GM19023 (cell line): Measurements from ENCODE around the gene RBM14.
A peak's percentile ranks its signal among the peaks of the same experiment; 100 is the strongest.
"Not testable (repeated sequence)": the region's sequence is repeated elsewhere in the genome, so short reads cannot be mapped to it uniquely, and the experiment has no call there.

Source experiments
- ATAC-seq: cut with Tn5 transposase; IDR thresholded peaks from one replicate; pipeline ENCODE4 v1.9.1; 2021; ENCODE audit warnings: mild to moderate bottlenecking, moderate library complexity; ENCODE audit not compliant: unreplicated experiment

Gene RBM14

GRCh38 chr11:66616379-66617154 is at the start of gene RBM14:
Gene RBM14, plus strand, starts transcription at chr11:66616630. Its CDS starts 91 bp downstream, at chr11:66616721.
- ATAC-seq, result peak; percentile 92

GRCh38 chr11:66567787-66568123 is 48.7 kb upstream of the RBM14 start:
- ATAC-seq, result no peak

DNA sequence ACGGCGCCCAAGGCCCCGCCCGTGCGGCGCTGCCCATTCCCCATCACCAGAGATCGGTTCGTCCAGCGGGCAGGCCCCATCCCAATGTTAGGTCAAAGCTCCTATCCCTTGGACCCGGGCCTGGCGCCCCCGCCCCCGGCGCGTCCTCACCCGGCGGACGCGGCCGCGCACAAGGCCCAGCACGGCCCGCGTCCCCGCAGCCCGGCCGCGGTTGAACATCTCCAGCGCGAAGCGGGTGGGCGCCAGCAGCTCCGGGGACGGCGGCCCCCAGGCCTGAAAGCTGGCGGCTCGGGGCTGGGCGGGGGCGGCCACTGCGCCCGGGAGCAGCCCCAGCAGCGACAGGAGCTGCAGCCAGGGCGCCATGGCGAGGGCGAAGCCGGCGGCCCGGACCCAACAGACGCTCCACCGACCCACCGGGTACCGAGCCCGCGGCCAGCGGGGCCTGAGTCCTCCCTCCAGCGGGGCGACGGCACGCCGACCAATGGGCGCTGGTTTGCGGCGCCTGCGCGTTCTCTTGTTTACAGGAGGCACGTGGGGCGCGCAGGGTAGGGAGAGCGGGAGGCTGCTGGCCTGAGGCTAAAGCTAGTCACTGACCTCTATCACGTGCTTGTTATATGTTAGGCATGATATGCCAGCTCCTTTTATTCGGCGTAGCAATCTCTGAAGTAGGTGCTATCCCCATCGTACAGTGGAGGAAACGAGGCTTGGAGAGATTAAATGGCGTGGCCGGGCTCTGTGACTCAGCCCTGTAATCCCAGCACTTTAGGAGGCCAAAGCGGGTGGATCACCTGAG is 48.1 kb upstream of the RBM14 start, which contains the start of gene CTSF:
Gene CTSF (minus strand): TSS at position 483 of the 793 bp plus-strand sequence. CDS start 120 bp downstream, at position 363.
- ATAC-seq, result peak; percentile 67

- no peak for ATAC-seq
Measured at GRCh38 chr11:66569076-66569475, 47.4 kb upstream of the RBM14 start.

GRCh38 chr11:66570079-66570849 is 46.2 kb upstream of the RBM14 start:
- ATAC-seq, result no peak

GRCh38 chr11:66570850-66571180 is 45.6 kb upstream of the RBM14 start:
- ATAC-seq, result no peak

GRCh38 chr11:66579017-66579606 is 37.3 kb upstream of the RBM14 start:
- no peak for ATAC-seq

DNA sequence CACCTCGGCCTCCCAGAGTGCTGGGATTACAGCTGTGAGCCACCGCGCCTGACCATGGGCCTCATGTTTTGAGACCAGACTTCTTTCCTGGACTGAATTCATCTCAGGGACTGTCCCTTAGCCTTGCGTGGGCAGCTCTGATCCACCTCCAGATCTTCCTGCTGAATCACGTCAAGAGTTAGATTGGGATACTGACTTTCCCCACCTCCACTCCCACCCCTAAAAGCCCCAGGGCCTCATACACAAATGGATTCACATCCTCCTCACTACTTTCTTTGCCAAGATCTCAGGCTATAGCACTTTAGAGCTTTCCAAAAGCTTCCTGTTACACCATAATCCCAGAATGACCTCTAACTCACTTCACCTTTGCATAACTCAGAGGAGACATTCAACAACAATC is 35.6 kb upstream of the RBM14 start:
- ATAC-seq, result no peak

DNA sequence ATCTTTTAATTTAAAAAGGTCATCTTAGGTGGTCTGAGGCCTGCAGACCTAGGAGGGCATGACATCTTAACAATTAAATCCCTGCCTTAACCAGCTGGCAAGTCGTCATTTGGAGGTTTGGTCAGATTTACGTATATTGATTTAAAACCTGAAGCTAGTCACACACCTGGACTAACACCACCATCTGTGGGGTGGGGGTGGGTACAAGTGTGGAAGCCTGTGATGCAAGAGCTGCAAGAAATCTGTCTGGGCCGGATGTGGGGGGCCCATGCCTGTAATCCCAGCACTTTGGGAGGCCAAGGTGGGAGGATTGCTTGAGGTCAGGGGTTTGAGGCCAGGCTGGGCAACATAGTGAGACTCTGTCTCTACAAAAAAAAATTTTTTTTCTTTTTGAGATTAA is 35.2 kb upstream of the RBM14 start:
- no peak for ATAC-seq

DNA sequence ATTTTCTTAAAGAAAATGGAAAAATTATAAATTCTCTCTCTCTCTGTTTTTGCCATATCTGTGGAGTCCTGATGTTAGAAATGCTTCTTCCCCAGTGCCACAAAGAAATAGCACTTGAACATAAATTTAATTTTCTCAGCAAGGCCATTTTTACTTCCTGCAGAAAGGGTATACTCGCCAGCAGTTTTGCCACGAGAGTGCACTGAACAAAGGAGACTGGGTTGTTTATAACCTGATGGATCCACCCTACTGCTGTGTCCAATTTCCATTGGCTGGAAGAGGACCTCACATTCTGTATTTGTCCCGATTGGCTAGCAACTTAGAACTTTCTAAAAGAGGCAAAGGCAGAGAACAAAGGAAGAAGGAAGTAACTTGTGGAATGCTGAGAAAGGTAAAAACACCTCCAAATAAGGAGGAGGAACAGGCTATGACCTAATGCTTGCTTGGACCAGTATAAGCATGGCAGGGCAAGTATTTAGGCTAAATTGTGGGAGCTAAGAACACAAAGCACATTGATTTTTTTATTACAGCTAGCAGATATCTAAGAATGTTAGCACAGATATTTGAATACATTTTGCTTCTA is 33.8 kb upstream of the RBM14 start:
- ATAC-seq, result not testable (repeated sequence)

DNA sequence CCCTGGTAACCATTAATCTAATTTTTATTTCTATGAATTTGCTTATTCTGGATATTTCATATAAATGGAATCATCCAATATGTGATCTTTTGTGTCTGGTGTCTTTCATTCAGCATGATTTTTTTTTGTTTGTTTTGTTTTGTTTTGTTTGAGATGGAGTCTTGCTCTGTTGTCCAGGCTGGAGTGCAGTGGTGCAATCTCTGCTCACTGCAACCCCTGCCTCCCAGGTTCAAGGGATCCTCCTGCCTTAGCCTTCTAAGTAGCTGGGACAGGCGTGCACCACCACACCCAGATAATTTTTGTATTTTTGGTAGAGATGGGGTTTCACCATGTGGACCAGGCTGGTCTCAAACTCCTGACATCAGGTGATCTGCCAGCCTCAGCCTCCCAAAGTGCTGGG is 31.0 kb upstream of the RBM14 start:
- not testable (repeated sequence) for ATAC-seq

GRCh38 chr11:66586136-66586535 is 30.3 kb upstream of the RBM14 start:
- no peak for ATAC-seq

GRCh38 chr11:66589315-66589714 is 27.1 kb upstream of the RBM14 start:
- not testable (repeated sequence) for ATAC-seq

- no peak for ATAC-seq
Measured at GRCh38 chr11:66589996-66590675, 26.3 kb upstream of the RBM14 start.

DNA sequence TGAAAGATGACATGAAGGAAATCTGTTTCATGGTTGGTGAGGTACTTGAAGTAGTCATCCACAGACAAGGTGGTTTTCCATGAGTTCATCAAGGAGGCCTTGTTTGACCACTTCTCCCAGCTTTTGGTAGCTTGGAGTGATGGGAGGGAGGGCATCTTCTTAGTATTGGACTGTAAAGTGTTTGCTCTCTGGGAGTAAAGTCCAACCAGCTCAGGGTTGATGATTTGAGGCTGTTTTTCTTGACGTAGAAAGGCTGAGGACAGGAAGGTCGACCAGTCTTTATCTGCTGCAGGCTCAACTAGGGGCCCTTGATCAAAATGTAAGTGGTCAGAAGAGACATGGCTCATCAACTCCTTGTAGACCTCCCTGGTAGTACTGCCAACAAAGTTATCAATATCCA is 25.3 kb upstream of the RBM14 start:
- ATAC-seq, result no peak

DNA sequence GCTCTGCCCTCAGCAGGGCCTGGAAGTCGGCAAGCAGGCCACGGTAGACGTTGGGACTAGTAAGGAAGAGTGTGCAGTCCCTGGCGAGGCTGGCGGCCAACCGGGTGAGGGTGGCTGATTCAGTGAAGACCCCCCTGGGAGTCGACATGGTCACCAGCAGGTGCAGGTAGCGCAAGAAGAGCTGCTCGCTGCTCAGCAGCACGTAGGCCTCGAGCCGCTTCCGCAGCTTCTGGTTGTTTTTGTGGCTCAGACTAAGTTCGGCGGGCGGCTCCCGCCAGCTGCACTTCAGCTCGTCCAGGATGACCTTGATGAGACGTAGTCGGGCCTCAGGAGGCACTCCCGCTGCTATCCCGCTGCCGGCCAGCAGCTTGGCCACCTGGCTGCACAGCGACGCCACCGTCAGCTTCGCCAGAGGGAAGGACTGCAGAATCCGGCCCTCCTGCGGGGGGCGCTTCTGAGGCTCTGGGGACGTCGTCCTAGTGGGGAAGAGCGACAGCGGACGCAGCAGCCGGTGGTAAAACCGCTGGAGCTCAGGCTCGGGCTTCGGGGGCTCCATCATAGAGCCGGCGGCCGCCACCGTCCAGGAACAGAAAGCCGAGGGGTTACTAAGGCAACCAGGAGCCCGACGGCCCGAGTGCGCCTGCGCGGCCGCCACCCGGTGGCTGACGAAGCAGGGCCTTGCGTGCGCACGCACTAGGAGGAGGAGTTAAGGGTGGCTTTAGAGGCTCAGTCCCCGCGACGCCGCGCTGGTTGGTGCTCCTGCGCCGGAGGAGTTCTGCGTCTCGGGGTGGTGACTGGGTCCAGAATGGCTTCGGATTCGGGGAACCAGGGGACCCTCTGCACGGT is 23.8 kb upstream of the RBM14 start, which contains the start of the genes CCDC87 and CCS:
Gene CCDC87 (minus strand): TSS at position 607 of the 846 bp plus-strand sequence. CDS start 48 bp downstream, at position 559.
Gene CCS (plus strand): TSS at position 729 of the 846 bp plus-strand sequence. CDS start 77 bp downstream, at position 806.
- peak; percentile 95 for ATAC-seq

DNA sequence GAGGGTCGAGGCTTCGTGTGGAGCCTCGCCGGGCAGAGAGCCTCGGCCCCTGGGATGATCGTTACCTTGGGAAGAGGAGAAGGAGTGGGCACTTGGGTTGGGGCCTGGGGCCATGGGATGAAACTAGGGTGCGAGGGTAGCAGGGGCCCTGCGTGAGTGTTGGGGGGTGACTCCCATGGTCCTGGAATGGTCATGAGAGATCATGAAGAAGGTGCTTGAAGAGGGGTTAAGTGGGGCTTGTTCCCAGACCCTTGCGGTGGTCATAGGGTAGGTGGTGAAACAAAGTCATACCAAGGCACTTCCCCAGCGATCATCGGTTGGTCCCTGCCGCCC is 23.2 kb upstream of the RBM14 start:
- peak; percentile 37 for ATAC-seq

GRCh38 chr11:66593650-66594049 is 22.8 kb upstream of the RBM14 start:
- no peak for ATAC-seq

GRCh38 chr11:66595245-66595904 is 21.1 kb upstream of the RBM14 start:
- ATAC-seq, result no peak
